ENCODE data around the gene CCL16.
"Not testable (repeated sequence)": the region's sequence is repeated elsewhere in the genome, so short reads cannot be mapped to it uniquely, and the experiment has no call there.

The CCL16 gene

DNA sequence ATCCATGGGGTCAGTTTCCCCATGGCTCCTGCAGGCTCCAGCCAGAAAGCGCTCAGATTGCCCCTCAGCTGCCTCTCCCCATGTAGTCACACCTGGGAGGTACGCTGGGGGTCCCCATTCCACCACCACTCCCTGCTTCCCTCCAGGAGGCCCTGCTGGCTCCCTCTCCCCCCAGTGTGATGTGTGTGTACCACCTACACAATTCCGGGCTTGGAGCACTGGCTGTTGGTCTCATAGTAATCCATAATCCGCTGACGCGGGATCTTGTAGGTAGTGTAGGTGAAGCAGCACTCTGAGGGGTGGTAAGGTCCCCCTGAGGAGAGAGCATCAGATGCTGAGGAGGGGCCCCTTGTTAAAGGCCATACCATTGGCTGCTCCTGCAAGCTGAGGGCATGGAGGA is 2.8 kb upstream of the CCL16 start:
- DNase-seq = no peak

- no peak for DNase-seq
These were observed 1.3 kb upstream of the CCL16 start for GRCh38 chr17:35982409-35983191.

DNA sequence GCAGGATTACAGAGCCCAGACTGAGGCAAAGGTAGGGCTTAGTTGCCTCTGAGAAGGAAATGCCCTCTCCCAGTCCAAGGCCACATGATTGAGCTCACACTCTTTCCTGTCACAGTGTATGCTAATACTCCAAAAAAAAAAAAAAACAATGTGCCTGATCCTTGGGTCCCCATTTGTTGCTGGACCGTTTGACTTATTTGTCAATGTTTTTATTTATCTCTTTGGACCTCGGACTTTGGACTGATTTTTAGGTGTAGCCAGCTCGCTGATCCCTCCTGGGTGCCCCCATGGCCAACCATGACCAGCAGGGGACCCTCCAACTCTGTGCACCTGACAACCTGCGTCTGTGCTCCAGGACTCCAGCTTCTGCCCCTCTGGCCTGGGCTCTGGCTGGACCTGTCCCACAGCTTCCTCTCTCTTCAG is 622 bp upstream of the CCL16 start:
- no peak for DNase-seq

- DNase-seq = no peak
These were observed 3.0 kb downstream of the CCL16 start for GRCh38 chr17:35978346-35978745.

DNA sequence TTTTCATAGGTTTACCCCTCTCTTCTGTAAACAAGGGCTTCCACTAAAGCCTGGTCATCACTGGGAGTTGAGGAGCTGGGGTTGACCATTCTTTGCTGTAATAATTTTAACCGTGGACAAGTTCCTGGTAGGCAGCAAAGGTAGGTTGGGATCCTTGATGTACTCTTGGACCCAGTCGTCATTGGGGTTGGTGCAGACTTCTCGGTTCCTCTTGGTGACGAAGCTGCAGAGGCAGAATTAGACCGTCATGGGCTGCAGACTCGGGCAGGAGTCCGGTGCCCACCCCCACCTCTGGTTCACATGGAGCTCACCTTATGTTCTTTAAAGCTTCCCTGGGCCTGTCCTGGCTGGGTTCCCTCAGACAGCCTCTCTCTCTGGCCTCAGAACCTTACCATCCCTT is 3.8 kb downstream of the CCL16 start:
- DNase-seq = no peak

GRCh38 chr17:35973333-35974260 is 7.7 kb downstream of the CCL16 start:
- no peak for DNase-seq

GRCh38 chr17:35972945-35973332 is 8.4 kb downstream of the CCL16 start:
- DNase-seq = no peak

GRCh38 chr17:35972535-35972934 is 8.8 kb downstream of the CCL16 start:
- DNase-seq = no peak

DNA sequence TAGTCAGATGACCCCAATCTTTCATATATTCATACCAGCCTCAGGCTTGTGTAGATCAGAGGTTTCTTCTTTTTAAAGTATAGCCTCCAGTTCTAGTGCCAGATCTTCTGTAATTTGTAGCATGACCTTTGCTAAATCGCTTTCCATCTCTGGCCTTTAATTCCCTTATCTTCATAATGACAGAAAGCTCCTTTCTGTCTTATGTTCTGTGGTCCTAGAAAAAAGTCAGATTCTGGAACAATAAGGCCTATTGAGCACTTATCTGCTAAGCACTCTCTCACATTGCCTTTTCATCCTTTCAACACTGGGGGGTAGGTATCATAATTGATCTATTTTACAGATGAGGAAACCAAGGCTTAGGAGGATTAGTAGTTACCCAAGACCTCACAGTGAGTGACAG is 9.2 kb downstream of the CCL16 start:
- DNase-seq = no peak

GRCh38 chr17:35969558-35970380 is 11.5 kb downstream of the CCL16 start:
- no peak for DNase-seq

DNA sequence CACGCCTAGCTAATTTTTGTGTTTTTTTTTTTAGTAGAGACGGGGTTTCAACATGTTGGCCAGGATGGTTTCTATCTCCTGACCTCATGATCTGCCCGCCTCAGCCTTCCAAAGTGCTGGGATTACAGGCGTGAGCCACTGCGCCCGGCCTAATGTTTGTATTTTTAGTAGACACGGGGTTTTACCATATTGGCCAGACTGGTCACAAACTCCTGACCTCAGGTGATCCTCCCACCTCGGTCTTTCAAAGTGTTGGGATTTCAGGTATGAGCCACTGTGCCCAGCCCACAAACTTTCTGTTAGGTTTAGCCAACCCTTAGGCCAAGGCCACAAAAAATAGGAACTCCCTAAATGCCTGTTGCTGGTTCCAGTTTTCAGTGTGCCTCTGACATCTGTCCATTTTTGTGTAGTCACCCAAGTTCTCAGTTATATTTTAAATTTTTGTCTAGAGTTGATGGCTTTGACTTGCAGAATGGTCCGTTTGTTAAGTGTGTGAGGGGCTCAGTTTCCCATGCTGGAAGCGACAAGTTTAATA is 12.7 kb downstream of the CCL16 start:
- no peak for DNase-seq

DNA sequence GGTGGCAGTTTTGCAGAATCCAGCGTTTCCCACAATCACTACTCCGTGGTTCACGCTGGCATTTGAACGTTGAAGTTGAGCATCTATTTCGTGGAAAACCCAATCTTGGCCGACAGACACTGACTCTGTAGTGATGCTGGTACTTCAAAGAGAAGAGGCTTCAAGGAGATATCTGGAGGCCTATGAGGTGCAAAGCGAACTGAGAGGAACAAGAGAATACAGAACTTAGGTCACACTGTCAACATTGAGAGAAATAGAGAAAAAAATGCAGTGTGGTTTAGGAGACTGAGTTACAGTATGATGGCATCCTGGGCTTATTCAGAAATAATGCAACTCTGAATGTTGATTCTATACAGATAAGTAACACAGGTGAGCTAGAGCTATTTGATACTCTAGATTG is 16.0 kb downstream of the CCL16 start:
- no peak for DNase-seq

GRCh38 chr17:35963663-35964062 is 17.6 kb downstream of the CCL16 start:
- no peak for DNase-seq

GRCh38 chr17:35953720-35954119 is 27.6 kb downstream of the CCL16 start:
- no peak for DNase-seq

DNA sequence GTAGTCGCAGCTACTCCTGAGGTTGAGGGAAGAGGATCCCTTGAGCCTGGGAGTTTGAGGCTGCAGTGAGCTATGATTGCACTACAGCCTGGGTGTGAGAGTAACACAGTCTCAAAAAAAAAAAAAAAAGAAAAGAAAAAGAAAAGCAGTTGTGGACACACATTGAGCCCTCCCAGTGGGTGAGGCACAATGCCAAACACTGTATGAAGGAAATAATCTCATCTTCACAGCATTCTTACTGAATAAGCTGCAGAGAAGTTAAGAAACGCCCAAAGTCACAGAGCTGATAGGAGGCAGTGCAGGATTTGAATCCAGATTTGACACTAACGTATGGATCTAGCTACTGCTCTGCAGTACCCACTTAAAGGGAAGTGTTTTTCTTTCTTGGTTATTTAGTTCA is 31.9 kb downstream of the CCL16 start:
- no peak for DNase-seq

DNA sequence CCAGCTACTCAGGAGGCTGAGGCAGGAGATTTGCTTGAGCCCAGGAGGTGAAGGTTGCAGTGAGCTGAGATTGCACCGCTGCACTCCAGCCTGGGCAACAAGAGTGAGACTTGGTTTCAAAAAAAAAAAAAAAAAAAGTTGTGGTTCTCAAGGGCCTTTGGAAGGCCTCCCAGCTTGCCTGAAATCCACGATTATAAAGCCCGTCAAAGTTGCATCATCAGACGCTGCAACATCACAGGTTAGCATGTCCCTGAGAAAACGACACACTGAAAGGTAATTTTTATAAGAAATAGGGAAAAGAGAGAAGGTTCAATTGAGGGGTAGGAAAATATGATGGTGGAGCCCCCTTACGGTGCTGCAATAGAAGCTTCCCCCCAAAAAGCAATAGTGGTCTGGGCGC is 33.2 kb downstream of the CCL16 start:
- DNase-seq = no peak

GRCh38 chr17:35947156-35947585 is 34.1 kb downstream of the CCL16 start:
- no peak for DNase-seq

DNA sequence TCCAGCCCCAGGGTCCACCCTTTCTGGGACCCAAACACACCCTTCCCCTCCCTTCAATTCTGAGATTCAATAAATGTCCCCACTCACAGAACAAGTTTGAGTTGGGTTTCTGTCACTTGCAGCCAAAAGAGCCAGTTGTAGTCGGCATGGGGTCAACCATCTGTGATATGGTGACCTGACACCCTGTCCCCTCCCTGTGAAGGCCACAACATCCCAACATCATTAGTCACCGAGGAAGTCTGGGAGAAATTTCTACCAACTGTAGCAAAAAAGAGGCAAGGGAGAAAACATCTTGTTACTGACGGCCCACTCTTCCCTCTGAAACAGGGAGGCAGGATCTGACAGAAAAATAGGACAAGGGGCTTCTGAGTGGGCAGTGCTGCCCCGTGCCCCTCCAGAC is 37.1 kb downstream of the CCL16 start:
- no peak for DNase-seq

GRCh38 chr17:35943537-35943936 is 37.8 kb downstream of the CCL16 start, which contains the start of gene LYZL6:
Gene LYZL6 (minus strand): TSS chr17:35943713. CDS start chr17:35939356, 4,357 bp downstream.
- DNase-seq = no peak

GRCh38 chr17:35942588-35943186 is 38.6 kb downstream of the CCL16 start:
- DNase-seq = no peak

GRCh38 chr17:35938492-35938891 is 42.8 kb downstream of the CCL16 start:
- not testable (repeated sequence) for DNase-seq

GRCh38 chr17:35936063-35936462 is 45.2 kb downstream of the CCL16 start:
- no peak for DNase-seq
